GM19099 (cell line): ENCODE data around the gene LGALS12.

Source experiments
- POLR2A ChIP-seq: IDR thresholded peaks from 3 replicates; pipeline ENCODE4 v1.6.1; 2011; ENCODE audit warnings: low read depth; ENCODE audit not compliant: insufficient read length; ENCODE audit errors: extremely low read depth

Gene LGALS12

GRCh38 chr11:63499874-63500273, 6.0 kb upstream of the LGALS12 start:
- no peak for TF ChIP-seq POLR2A

GRCh38 chr11:63501236-63501635, 4.6 kb upstream of the LGALS12 start:
- TF ChIP-seq POLR2A = no peak

- TF ChIP-seq POLR2A = no peak
These were observed 3.5 kb upstream of the LGALS12 start for GRCh38 chr11:63502252-63502820.

- no peak for TF ChIP-seq POLR2A
These were observed 2.4 kb upstream of the LGALS12 start for GRCh38 chr11:63503492-63503891.

- TF ChIP-seq POLR2A = no peak
These were observed 1.8 kb upstream of the LGALS12 start for GRCh38 chr11:63504054-63504453.

GRCh38 chr11:63504933-63505586, 824 bp upstream of the LGALS12 start:
- no peak for TF ChIP-seq POLR2A

- TF ChIP-seq POLR2A = no peak
These were observed 992 bp downstream of the LGALS12 start for GRCh38 chr11:63506876-63507275.

- no peak for TF ChIP-seq POLR2A
These were observed 1.6 kb downstream of the LGALS12 start for GRCh38 chr11:63507511-63507910.

GRCh38 chr11:63508009-63508408, 2.1 kb downstream of the LGALS12 start:
- no peak for TF ChIP-seq POLR2A

- TF ChIP-seq POLR2A = no peak
These were observed 2.9 kb downstream of the LGALS12 start for GRCh38 chr11:63508745-63509144.

- TF ChIP-seq POLR2A = no peak
These were observed 4.6 kb downstream of the LGALS12 start for GRCh38 chr11:63510360-63511047.

GRCh38 chr11:63511048-63511748, 5.3 kb downstream of the LGALS12 start:
- TF ChIP-seq POLR2A = no peak

- TF ChIP-seq POLR2A = no peak
These were observed 6.9 kb downstream of the LGALS12 start for GRCh38 chr11:63512816-63513215.

- no peak for TF ChIP-seq POLR2A
These were observed 10.2 kb downstream of the LGALS12 start for GRCh38 chr11:63516109-63516508.

- TF ChIP-seq POLR2A = no peak
These were observed 11.3 kb downstream of the LGALS12 start for GRCh38 chr11:63517156-63517555.

GRCh38 chr11:63518548-63518947, 12.7 kb downstream of the LGALS12 start:
- no peak for TF ChIP-seq POLR2A

GRCh38 chr11:63520606-63521170, 14.8 kb downstream of the LGALS12 start:
- TF ChIP-seq POLR2A = no peak
